Calu3 (cell line): ENCODE data around the gene PAK5. TPM values are rescaled to one million over a fixed set of nuclear protein-coding genes. Genes with fewer than 3 reads are reported as not detected.
"Not testable (repeated sequence)": the region's sequence is repeated elsewhere in the genome, so short reads cannot be mapped to it uniquely, and the experiment has no call there.

ENCODE experiments used
- BruUV-seq: library from RNA; stranded (reverse); fragments of 400-500 nt; replicated peaks from 2 replicates; lab custom pipeline; 2021; lab: Mats Ljungman, UMichigan
- CTCF ChIA-PET: fragments of 300-600 bp; sonication (Branson Sonifier 250); formaldehyde crosslinking; loops from one replicate; lab custom pipeline; 2022; ENCODE audit warnings: antibody characterized with exemption; lab: Charles Lee
- DNase-seq: peaks from one replicate; pipeline ENCODE4 v3.0.0; 2022
- H3K27ac Mint-ChIP-seq: one replicate; pipeline ENCODE4 v1.8.0; 2022; ENCODE audit warnings: mixed read lengths; ENCODE audit not compliant: unreplicated experiment
- H3K27me3 Mint-ChIP-seq: one replicate; pipeline ENCODE4 v1.8.0; 2022; ENCODE audit warnings: mixed read lengths; ENCODE audit not compliant: unreplicated experiment
- H3K36me3 Mint-ChIP-seq: one replicate; pipeline ENCODE4 v1.8.0; 2022; ENCODE audit warnings: mild to moderate bottlenecking, moderate library complexity, mixed read lengths; ENCODE audit not compliant: insufficient read depth, unreplicated experiment
- H3K4me1 Mint-ChIP-seq: one replicate; pipeline ENCODE4 v1.8.0; 2022; ENCODE audit warnings: mild to moderate bottlenecking, low read depth, mixed read lengths; ENCODE audit not compliant: unreplicated experiment
- H3K4me3 Mint-ChIP-seq: one replicate; pipeline ENCODE4 v1.8.0; 2022; ENCODE audit warnings: mild to moderate bottlenecking, low read depth, moderate library complexity, mixed read lengths; ENCODE audit not compliant: unreplicated experiment
- H3K9me3 Mint-ChIP-seq: one replicate; pipeline ENCODE4 v1.8.0; 2022; ENCODE audit warnings: low read depth, mixed read lengths; ENCODE audit not compliant: unreplicated experiment
- intact Hi-C: fragments of 100-400 bp; cut with micrococcal nuclease; formaldehyde crosslinking; loops from one replicate; pipeline ENCODE4 v1.10.0; 2022; ENCODE audit not compliant: unreplicated experiment
- total RNA-seq: library from RNA; stranded (reverse); gene quantifications from 2 replicates; pipeline ENCODE4 v1.2.3, GENCODE V29; 2022
- TF ChIP-seq, protein P1 (sequence below): fragments of 200-600 bp; IDR thresholded peaks from one replicate; pipeline ENCODE4 v1.8.0; 2022; ENCODE audit warnings: antibody characterized with exemption; ENCODE audit not compliant: unreplicated experiment

PAK5 gene
- total RNA-seq, 1 experiment from 2014 or later: not detected

DNA sequence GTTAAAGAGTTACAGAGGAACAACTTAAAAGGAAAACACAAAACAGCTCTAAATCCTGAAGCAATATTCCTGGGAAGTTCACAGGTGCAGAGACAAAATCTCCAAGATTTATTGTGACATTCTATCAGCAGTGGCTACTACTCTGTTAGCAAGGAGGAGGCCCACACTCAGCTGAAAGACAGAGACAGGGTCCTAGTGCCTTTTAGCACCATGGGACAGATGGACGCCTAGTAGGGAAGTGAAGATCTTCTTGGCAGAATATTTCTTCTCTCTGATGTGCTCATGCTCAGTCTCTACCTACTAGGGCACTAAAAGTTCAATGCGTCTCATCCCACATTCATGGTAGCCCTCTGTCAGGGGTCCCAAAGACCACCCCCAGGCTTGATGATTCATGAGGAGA is 191.1 kb downstream of the PAK5 start:
- BruUV-seq: no TSS peak
- DNase-seq: no peak
- intact Hi-C loops: no loop called here
- no peak overlapping the region for H3K4me3 Mint-ChIP-seq
- H3K9me3 Mint-ChIP-seq: no peaks in the 10 kb centered on the region
- TF ChIP-seq, protein P1, sequence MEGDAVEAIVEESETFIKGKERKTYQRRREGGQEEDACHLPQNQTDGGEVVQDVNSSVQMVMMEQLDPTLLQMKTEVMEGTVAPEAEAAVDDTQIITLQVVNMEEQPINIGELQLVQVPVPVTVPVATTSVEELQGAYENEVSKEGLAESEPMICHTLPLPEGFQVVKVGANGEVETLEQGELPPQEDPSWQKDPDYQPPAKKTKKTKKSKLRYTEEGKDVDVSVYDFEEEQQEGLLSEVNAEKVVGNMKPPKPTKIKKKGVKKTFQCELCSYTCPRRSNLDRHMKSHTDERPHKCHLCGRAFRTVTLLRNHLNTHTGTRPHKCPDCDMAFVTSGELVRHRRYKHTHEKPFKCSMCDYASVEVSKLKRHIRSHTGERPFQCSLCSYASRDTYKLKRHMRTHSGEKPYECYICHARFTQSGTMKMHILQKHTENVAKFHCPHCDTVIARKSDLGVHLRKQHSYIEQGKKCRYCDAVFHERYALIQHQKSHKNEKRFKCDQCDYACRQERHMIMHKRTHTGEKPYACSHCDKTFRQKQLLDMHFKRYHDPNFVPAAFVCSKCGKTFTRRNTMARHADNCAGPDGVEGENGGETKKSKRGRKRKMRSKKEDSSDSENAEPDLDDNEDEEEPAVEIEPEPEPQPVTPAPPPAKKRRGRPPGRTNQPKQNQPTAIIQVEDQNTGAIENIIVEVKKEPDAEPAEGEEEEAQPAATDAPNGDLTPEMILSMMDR: no peak
- CTCF ChIA-PET: interaction anchor here (0.5 to 0.6 kb wide), 2 partner anchors 29 to 699 kb away, joined by 3 to 5 read pairs; no protein-coding TSS in a partner anchor
- no peaks in the 10 kb centered on the region for H3K36me3 Mint-ChIP-seq
- H3K27me3 Mint-ChIP-seq: no peaks in the 10 kb centered on the region
- H3K4me1 Mint-ChIP-seq: no peaks in the 10 kb centered on the region
- no peak overlapping the region for H3K27ac Mint-ChIP-seq

DNA sequence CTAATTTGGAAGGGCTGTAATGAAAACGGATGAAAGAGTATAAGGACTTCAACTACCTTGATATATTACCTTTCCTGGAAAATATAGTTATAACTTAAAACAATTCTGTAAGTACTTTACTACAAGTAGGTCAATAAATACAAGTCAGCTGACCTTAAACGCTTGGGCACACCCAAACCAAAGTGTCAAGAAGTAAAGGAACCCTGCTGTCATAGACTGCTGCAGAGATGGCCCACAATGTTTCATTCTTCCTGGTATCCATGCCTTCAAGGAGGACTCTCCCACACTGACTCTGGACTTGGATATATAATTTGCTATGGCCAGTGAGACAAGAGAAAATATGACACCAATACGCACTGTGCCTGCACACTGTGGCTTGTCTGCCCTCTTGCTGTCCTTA is 192.5 kb downstream of the PAK5 start:
- CTCF ChIA-PET: no interaction called here
- H3K27ac Mint-ChIP-seq: no peak overlapping the region
- no peaks in the 10 kb centered on the region for H3K27me3 Mint-ChIP-seq
- no peak overlapping the region for H3K4me3 Mint-ChIP-seq
- H3K9me3 Mint-ChIP-seq: no peaks in the 10 kb centered on the region
- no peaks in the 10 kb centered on the region for H3K4me1 Mint-ChIP-seq
- no peak for DNase-seq
- TF ChIP-seq, protein P1: no peak
- intact Hi-C loops: no loop called here
- no peaks in the 10 kb centered on the region for H3K36me3 Mint-ChIP-seq
- BruUV-seq: no TSS peak

DNA sequence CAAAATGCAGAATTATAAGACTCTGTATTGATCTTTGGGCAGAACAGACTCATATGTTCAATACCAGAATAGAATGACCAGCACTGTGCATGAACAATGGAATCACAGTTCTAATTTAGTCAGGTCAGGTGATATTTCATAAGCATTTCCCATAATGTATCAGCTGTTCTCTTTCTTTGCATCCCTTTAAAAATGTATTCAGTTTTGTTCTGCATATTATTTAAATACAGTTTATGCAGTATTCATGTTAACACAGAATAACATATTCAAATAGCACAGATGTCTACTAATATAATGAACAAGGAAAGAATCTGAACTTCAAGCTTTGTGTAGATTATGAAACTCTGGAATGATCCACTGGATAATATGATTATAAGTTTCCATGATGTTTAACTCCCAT is 196.0 kb downstream of the PAK5 start:
- CTCF ChIA-PET: no interaction called here
- H3K36me3 Mint-ChIP-seq: no peaks in the 10 kb centered on the region
- no peaks in the 10 kb centered on the region for H3K27me3 Mint-ChIP-seq
- TF ChIP-seq, protein P1: no peak
- no peak overlapping the region for H3K4me3 Mint-ChIP-seq
- DNase-seq: no peak
- H3K27ac Mint-ChIP-seq: no peak overlapping the region
- intact Hi-C loops: no loop called here
- BruUV-seq: no TSS peak
- no peaks in the 10 kb centered on the region for H3K4me1 Mint-ChIP-seq
- H3K9me3 Mint-ChIP-seq: no peaks in the 10 kb centered on the region

DNA sequence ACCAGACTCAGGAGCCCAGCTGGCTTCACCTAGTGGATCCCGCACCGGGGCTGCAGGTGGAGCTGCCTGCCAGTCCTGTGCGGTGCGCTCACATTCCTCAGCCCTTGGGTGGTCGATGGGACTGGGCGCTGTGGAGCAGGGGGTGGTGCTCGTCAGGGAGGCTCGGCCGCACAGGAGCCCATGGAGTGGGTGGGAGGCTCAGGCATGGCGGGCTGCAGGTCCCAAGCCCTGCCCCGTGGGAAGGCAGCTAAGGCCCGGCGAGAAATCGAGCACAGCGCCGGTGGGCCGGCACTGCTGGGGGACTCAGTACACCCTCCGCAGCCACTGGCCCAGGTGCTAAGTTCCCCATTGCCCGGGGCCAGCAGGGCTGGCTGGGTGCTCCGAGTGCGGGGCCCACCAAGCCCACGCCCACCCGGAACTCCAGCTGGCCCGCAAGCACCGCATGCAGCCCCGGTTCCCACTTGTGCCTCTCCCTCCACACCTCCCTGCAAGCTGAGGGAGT is 197.3 kb downstream of the PAK5 start:
- H3K4me1 Mint-ChIP-seq, BruUV-seq, intact Hi-C loops: not testable (repeated sequence)

DNA sequence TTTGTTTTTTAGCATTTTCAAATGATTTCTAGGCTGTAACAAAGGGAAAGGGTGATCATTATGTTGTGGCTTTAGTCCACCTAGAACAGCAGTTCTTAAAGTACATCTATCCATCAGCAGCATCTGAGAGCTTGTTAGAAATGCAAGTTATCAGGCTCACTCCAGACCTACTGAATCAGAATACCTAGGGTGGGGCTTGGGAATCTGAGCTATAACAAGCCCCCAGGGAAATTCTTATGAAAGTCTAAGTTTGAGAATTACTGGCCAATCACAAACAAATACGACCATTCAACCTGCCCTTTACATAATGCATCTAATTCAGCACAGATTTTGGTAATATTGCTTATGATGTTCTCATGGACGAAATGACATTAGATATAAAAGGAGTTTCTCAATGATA is 201.0 kb downstream of the PAK5 start:
- no TSS peak for BruUV-seq
- no peak for DNase-seq
- peaks cover 14% of the 10 kb centered on the region for H3K27me3 Mint-ChIP-seq
- no peak overlapping the region for H3K27ac Mint-ChIP-seq
- no peaks in the 10 kb centered on the region for H3K9me3 Mint-ChIP-seq
- TF ChIP-seq, protein P1: no peak
- H3K4me1 Mint-ChIP-seq: no peaks in the 10 kb centered on the region
- no peak overlapping the region for H3K4me3 Mint-ChIP-seq
- intact Hi-C loops: no loop called here
- H3K36me3 Mint-ChIP-seq: no peaks in the 10 kb centered on the region
- CTCF ChIA-PET: no interaction called here

More for the DNA sequence above, 197.3 kb downstream of the PAK5 start:
- H3K27me3 Mint-ChIP-seq, DNase-seq, H3K27ac Mint-ChIP-seq, H3K9me3 Mint-ChIP-seq, H3K36me3 Mint-ChIP-seq, H3K4me3 Mint-ChIP-seq, CTCF ChIA-PET: not testable (repeated sequence)
